IMR-90 (cell line): ENCODE data around the gene WDTC1. TPM values are rescaled to one million over a fixed set of nuclear protein-coding genes. Genes with fewer than 3 reads are reported as not detected.

Experiments used
- ATAC-seq: fragments of 200-7000 bp; cut with Tn5 transposase; 2 replicates; pipeline ENCODE4 v1.9.1; 2020; ENCODE audit warnings: low read depth, mild to moderate bottlenecking, moderate library complexity
- BruUV-seq: library from RNA; stranded (reverse); fragments of 400-500 nt; replicated peaks from 2 replicates; lab custom pipeline; 2021; lab: Mats Ljungman, UMichigan
- CTCF ChIA-PET: fragments of 300-600 bp; formaldehyde crosslinking; extraction: SDS; loops from one replicate; lab custom pipeline; 2021; ENCODE audit warnings: antibody characterized with exemption; lab: Yijun Ruan, JAX
- POLR2A ChIA-PET: fragments of 300-600 bp; sonication (Branson Sonifier 250); formaldehyde crosslinking; loops from one replicate; lab custom pipeline; 2022; ENCODE audit warnings: antibody characterized with exemption; ENCODE audit not compliant: unreplicated experiment; lab: Charles Lee
- DNase-seq: peaks from one replicate; pipeline ENCODE4 v3.0.0; 2013
- H2AFZ ChIP-seq: replicated peaks from 2 replicates; pipeline ENCODE3; 2013; ENCODE audit warnings: low read length, mild to moderate bottlenecking; ENCODE audit not compliant: poor library complexity
- H2AK5ac ChIP-seq: 2 replicates; pipeline ENCODE4 v1.6.1; 2013; ENCODE audit warnings: low read depth, low read length, inconsistent platforms
- H2AK9ac ChIP-seq: replicated peaks from 2 replicates; pipeline ENCODE3; 2013; ENCODE audit warnings: mild to moderate bottlenecking, low read depth, low read length, moderate library complexity; ENCODE audit not compliant: poor library complexity
- H2BK120ac ChIP-seq: 2 replicates; pipeline ENCODE4 v1.6.1; 2013; ENCODE audit warnings: low read depth, low read length, inconsistent platforms
- H2BK15ac ChIP-seq: 3 replicates; pipeline ENCODE4 v1.6.1; 2013; ENCODE audit warnings: low read depth, low read length, inconsistent platforms
- H2BK20ac ChIP-seq: 2 replicates; pipeline ENCODE4 v1.6.1; 2013; ENCODE audit warnings: low read depth, mild to moderate bottlenecking, inconsistent platforms, low read length, moderate library complexity
- H2BK5ac ChIP-seq: 2 replicates; pipeline ENCODE4 v1.6.1; 2013; ENCODE audit warnings: mild to moderate bottlenecking, low read depth, low read length, inconsistent platforms; ENCODE audit not compliant: poor library complexity, severe bottlenecking
- H3K14ac ChIP-seq: replicated peaks from 2 replicates; pipeline ENCODE4 v1.6.1; 2013; ENCODE audit warnings: low read depth, low read length, inconsistent platforms
- H3K18ac ChIP-seq: 2 replicates; pipeline ENCODE4 v1.6.1; 2013; ENCODE audit warnings: low read depth, low read length, control low read depth
- H3K23ac ChIP-seq: 2 replicates; pipeline ENCODE4 v1.6.1; 2013; ENCODE audit warnings: low read depth, low read length, inconsistent platforms
- H3K27ac ChIP-seq: 2 replicates; pipeline ENCODE4 v1.5.1; 2013; ENCODE audit warnings: mild to moderate bottlenecking, control low read depth, low read length; ENCODE audit not compliant: insufficient read depth
- H3K27me3 ChIP-seq: 2 replicates; pipeline ENCODE4 v1.6.1; 2013; ENCODE audit warnings: low read length; ENCODE audit not compliant: control insufficient read depth, insufficient read depth
- H3K36me3 ChIP-seq: 2 replicates; pipeline ENCODE4 v1.6.1; 2013; ENCODE audit warnings: low read length, mixed read lengths; ENCODE audit not compliant: control insufficient read depth, insufficient read depth
- H3K4ac ChIP-seq: 2 replicates; pipeline ENCODE4 v1.6.1; 2013; ENCODE audit warnings: low read depth, low read length, inconsistent platforms
- H3K4me1 ChIP-seq: 2 replicates; pipeline ENCODE4 v1.6.1; 2013; ENCODE audit warnings: low read length, mixed read lengths; ENCODE audit not compliant: control insufficient read depth, insufficient read depth
- H3K4me2 ChIP-seq: 2 replicates; pipeline ENCODE4 v1.6.1; 2013; ENCODE audit warnings: low read depth, mild to moderate bottlenecking, control low read depth, low read length, moderate library complexity
- H3K4me3 ChIP-seq: 2 replicates; pipeline ENCODE4 v1.5.1; 2013; ENCODE audit warnings: low read depth, mild to moderate bottlenecking, control low read depth, low read length, moderate library complexity; ENCODE audit not compliant: insufficient read depth
- H3K56ac ChIP-seq: 2 replicates; pipeline ENCODE4 v1.6.1; 2013; ENCODE audit warnings: low read length, inconsistent platforms; ENCODE audit not compliant: insufficient read depth; ENCODE audit errors: extremely low read depth
- H3K79me1 ChIP-seq, 2 experiments: 2 replicates each; pipeline ENCODE4 v1.6.1; 2013; ENCODE audit warnings: low read length in 2 of 2, inconsistent platforms in 1 of 2, low read depth in 1 of 2
- H3K9ac ChIP-seq: 2 replicates; pipeline ENCODE4 v1.6.1; 2013; ENCODE audit warnings: low read depth, low read length, control low read depth
- H3K9me1 ChIP-seq: 2 replicates; pipeline ENCODE4 v1.6.1; 2013; ENCODE audit warnings: low read length, inconsistent platforms; ENCODE audit not compliant: insufficient read depth
- H3K9me3 ChIP-seq: 2 replicates; pipeline ENCODE4 v1.6.1; 2013; ENCODE audit warnings: low read length; ENCODE audit not compliant: control insufficient read depth, insufficient read depth
- H4K20me1 ChIP-seq: 2 replicates; pipeline ENCODE4 v1.6.1; 2013; ENCODE audit warnings: low read length, inconsistent platforms; ENCODE audit not compliant: insufficient read depth
- H4K5ac ChIP-seq: 2 replicates; pipeline ENCODE4 v1.6.1; 2013; ENCODE audit warnings: mild to moderate bottlenecking, low read depth, low read length, control low read depth
- H4K8ac ChIP-seq, 2 experiments: 2 replicates each; pipeline ENCODE4 v1.6.1; 2013; ENCODE audit warnings: low read depth in 2 of 2, low read length in 2 of 2, control low read depth in 1 of 2, inconsistent platforms in 1 of 2
- H4K91ac ChIP-seq: 2 replicates; pipeline ENCODE4 v1.6.1; 2013; ENCODE audit warnings: low read depth, low read length, inconsistent platforms; ENCODE audit not compliant: insufficient read depth
- BHLHE40 ChIP-seq: fragments of 150-350 bp; IDR thresholded peaks from 2 replicates; pipeline ENCODE4 v1.6.1; 2016; ENCODE audit warnings: mild to moderate bottlenecking, low read depth, low read length
- CEBPB ChIP-seq: IDR thresholded peaks from 2 replicates; pipeline ENCODE4 v1.6.1; 2012; ENCODE audit warnings: low read depth, low read length, improper control_type of control experiment
- CHD1 ChIP-seq: IDR thresholded peaks from 2 replicates; pipeline ENCODE4 v1.6.1; 2012; ENCODE audit warnings: low read depth, low read length, improper control_type of control experiment
- CTCF ChIP-seq: conservative IDR thresholded peaks from 2 replicates; pipeline ENCODE4 v1.5.1; 2012; ENCODE audit warnings: mild to moderate bottlenecking, low read depth, low read length, improper control_type of control experiment
- ELK1 ChIP-seq: fragments of 150-350 bp; IDR thresholded peaks from 2 replicates; pipeline ENCODE4 v1.6.1; 2016; ENCODE audit warnings: low read depth, mild to moderate bottlenecking, low read length, moderate library complexity, borderline replicate concordance
- FOS ChIP-seq: fragments of 150-350 bp; IDR thresholded peaks from 2 replicates; pipeline ENCODE4 v1.6.1; 2016; ENCODE audit warnings: low read depth, low read length
- MAZ ChIP-seq: IDR thresholded peaks from 2 replicates; pipeline ENCODE4 v1.6.1; 2012; ENCODE audit warnings: low read depth, mild to moderate bottlenecking, low read length, improper control_type of control experiment, moderate library complexity, borderline replicate concordance
- MXI1 ChIP-seq: IDR thresholded peaks from 2 replicates; pipeline ENCODE4 v1.6.1; 2012; ENCODE audit warnings: low read depth, mild to moderate bottlenecking, low read length, moderate library complexity, borderline replicate concordance
- NFE2L2 ChIP-seq: fragments of 150-350 bp; IDR thresholded peaks from 2 replicates; pipeline ENCODE4 v1.6.1; 2016; ENCODE audit warnings: low read depth, mild to moderate bottlenecking, low read length
- POLR2A ChIP-seq: IDR thresholded peaks from 2 replicates; pipeline ENCODE4 v1.6.1; 2012; ENCODE audit warnings: mild to moderate bottlenecking, low read depth, low read length
- RAD21 ChIP-seq: IDR thresholded peaks from 2 replicates; pipeline ENCODE4 v1.6.1; 2012; ENCODE audit warnings: low read length, improper control_type of control experiment
- RCOR1 ChIP-seq: IDR thresholded peaks from 2 replicates; pipeline ENCODE4 v1.6.1; 2012; ENCODE audit warnings: mild to moderate bottlenecking, low read length, improper control_type of control experiment; ENCODE audit not compliant: insufficient replicate concordance
- RFX5 ChIP-seq: IDR thresholded peaks from 2 replicates; pipeline ENCODE4 v1.8.0; 2012; ENCODE audit warnings: low read depth, mild to moderate bottlenecking, low read length, moderate library complexity
- SMC3 ChIP-seq: fragments of 150-350 bp; IDR thresholded peaks from 2 replicates; pipeline ENCODE4 v1.6.1; 2016; ENCODE audit warnings: low read depth, mild to moderate bottlenecking, antibody characterized with exemption, low read length, moderate library complexity
- WGBS, 2 experiments: methylation state at CpG; one replicate each; pipeline versions ENCODE4 v1.1.5 to v1.1.7; 2013; ENCODE audit warnings: missing lambda C conversion rate in 2 of 2; ENCODE audit not compliant: insufficient read length in 1 of 2; ENCODE audit errors: extremely low coverage in 2 of 2; 5-methylcytosine and 5-hydroxymethylcytosine counted together
- dilution Hi-C: fragments of 300-500 bp; cut with HindIII; formaldehyde crosslinking; loops from one replicate; pipeline ENCODE4 v1.14.3; 2018; ENCODE audit warnings: low sequenced_read_pairs; ENCODE audit not compliant: unreplicated experiment
- in situ Hi-C: fragments of 300-500 bp; cut with MboI; formaldehyde crosslinking; loops from 3 replicates; pipeline ENCODE4 v1.14.3; 2019; ENCODE audit warnings: low sequenced_read_pairs, inconsistent platforms, mixed read lengths
- intact Hi-C: fragments of 100-400 bp; cut with micrococcal nuclease; formaldehyde crosslinking; loops from 2 replicates; pipeline ENCODE4 v1.10.0; 2022
- polyA plus RNA-seq, 3 experiments: library from polyadenylated mRNA; depleted of rRNA; stranded (reverse); fragments of >200 nt; gene quantifications; 2 replicates each; pipeline ENCODE4 v1.2.3, GENCODE V29; 2012; ENCODE audit warnings: low replicate concordance in 1 of 3
- total RNA-seq: library from RNA; depleted of rRNA; stranded (reverse); fragments of >200 nt; gene quantifications from 2 replicates; pipeline ENCODE4 v1.2.3, GENCODE V29; 2012

Gene WDTC1
- total and polyA plus RNA-seq, 2 of the 4 experiments (the other 2 are of a cell fraction): 9.9 to 15.2 TPM

GRCh38 chr1:27346991-27347624 lies 112.7 kb downstream of the WDTC1 start:
- Histone ChIP-seq H2BK120ac (no peak overlapping the region), H2AK5ac (no peak overlapping the region), H3K4me3 (no peak overlapping the region), H3K79me1 (no peaks in the 10 kb centered on the region), H3K27me3 (no peaks in the 10 kb centered on the region; the same call in 1 of the 2 replicates), H4K20me1 (no peaks in the 10 kb centered on the region), H3K4me1 (peaks cover 9% of the 10 kb centered on the region; the same call in 1 of the 2 replicates), H4K5ac (no peak overlapping the region), H3K9ac (no peak overlapping the region), H3K14ac (no peak overlapping the region), H2AFZ (peak overlapping the region; percentile 34), H3K9me3 (no peaks in the 10 kb centered on the region), H2BK5ac (no peak overlapping the region), H3K36me3 (no peaks in the 10 kb centered on the region), H3K23ac (no peak overlapping the region), H2AK9ac (peak overlapping the region; percentile 76), H3K27ac (no peak overlapping the region), H2BK20ac (no peak overlapping the region), H3K9me1 (no peaks in the 10 kb centered on the region; the same call in 1 of the 2 replicates), H2BK15ac (no peak overlapping the region), H3K4ac (no peak overlapping the region), H3K4me2 (no peak overlapping the region), H3K56ac (no peak overlapping the region), H3K18ac (no peak overlapping the region), H4K8ac (no peak overlapping the region), H4K91ac (no peak overlapping the region)
- no TSS peak for BruUV-seq
- dilution Hi-C loops: no loop called here
- WGBS, 2 experiments: 96% methylated on average over 5 of the region's 14 CpGs; no CpG with 5 or more reads in 1 of the 2 experiments
- intact Hi-C loops: no loop called here
- ChIA-PET CTCF (no interaction called here), POLR2A (no interaction called here)
- in situ Hi-C loops: no loop called here
- ATAC-seq: no peak
- DNase-seq: peak; percentile 13
- TF ChIP-seq RCOR1 (no peak), CHD1 (no peak), MXI1 (no peak), BHLHE40 (no peak), RFX5 (no peak), FOS (no peak), SMC3 (no peak), CEBPB (no peak), CTCF (no peak), POLR2A (no peak), NFE2L2 (no peak), RAD21 (no peak), ELK1 (no peak), MAZ (no peak)
